ENCODE results near the gene ZNF830. TPM values are rescaled to one million over a fixed set of nuclear protein-coding genes. Genes with fewer than 3 reads are reported as not detected.
"Not testable (repeated sequence)": the region's sequence is repeated elsewhere in the genome, so short reads cannot be mapped to it uniquely, and the experiment has no call there.

The ZNF830 gene, protein sequence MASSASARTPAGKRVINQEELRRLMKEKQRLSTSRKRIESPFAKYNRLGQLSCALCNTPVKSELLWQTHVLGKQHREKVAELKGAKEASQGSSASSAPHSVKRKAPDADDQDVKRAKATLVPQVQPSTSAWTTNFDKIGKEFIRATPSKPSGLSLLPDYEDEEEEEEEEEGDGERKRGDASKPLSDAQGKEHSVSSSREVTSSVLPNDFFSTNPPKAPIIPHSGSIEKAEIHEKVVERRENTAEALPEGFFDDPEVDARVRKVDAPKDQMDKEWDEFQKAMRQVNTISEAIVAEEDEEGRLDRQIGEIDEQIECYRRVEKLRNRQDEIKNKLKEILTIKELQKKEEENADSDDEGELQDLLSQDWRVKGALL
- polyA plus RNA-seq (2012; ENCODE audit: insufficient read depth, insufficient read length), result 28.2 TPM

DNA sequence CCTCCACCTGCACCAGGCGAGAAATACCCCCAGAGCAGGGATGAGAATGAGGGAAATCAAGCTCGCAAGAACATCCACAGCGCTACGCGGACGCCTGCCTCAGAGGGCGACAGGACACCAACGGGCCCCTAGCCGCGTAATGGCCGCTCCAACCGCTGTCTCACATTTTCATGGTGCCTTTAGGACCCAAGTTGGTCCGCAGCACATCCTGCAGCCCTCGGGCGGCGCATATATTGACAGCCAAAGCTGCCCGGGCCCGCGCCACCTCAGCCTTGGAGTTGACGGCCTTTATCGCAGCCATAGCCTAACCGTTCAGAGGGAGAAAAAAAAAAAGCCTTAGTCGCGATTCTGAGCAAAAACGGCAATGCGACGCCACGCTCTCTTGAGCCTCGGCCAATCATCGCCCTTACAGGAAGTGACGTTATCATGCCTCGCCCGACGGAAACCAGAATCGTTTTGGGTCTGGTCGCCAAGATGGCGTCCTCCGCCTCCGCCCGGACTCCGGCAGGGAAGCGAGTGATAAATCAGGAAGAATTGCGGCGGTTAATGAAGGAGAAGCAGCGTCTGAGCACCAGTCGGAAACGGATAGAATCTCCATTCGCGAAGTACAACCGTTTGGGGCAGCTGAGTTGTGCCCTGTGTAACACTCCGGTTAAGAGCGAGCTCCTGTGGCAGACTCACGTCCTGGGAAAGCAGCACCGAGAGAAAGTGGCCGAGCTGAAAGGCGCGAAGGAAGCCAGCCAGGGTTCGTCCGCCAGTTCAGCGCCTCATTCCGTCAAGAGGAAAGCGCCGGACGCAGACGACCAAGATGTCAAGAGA, at the start of gene ZNF830, which contains the start of gene CCT6B:
ZNF830 (plus strand) TSS at position 448 of the 819 bp plus-strand sequence; CDS start at position 475, 27 bp downstream.
CCT6B (minus strand) TSS at position 368 of the 819 bp plus-strand sequence; CDS start at position 301, 67 bp downstream.
- peak within 1 kb of the TSS; percentile 83 for H3K4me3 ChIP-seq (ENCODE audit: low read length)
- DNase-seq (ENCODE audit: low read depth, low spot score), result peak; percentile 95

DNA sequence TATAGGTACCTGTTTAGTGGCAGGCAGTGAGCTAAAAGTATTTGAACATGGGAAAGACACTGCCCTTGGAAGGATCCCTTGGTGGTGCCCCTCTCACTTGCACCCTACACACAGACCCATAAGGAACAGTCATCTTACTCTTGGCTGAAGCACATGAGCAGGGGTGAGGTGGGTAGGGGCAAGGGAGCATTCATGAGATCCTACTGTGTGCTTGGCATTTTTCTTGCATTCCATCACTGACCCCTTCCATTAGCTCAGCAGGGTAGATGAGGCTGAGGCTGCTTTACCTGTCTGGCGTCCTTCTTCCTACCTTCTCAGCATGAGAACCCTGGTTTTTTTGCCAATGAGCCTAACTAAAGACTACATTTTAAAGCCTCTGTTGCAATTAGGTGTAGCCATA, 48.3 kb upstream of the ZNF830 start:
- H3K4me3 ChIP-seq (ENCODE audit: low read length), result no peak overlapping the region
- DNase-seq (ENCODE audit: low read depth, low spot score), result no peak

GRCh38 chr17:34916120-34916519, 45.2 kb upstream of the ZNF830 start:
- no peak overlapping the region for H3K4me3 ChIP-seq (ENCODE audit: low read length)
- no peak for DNase-seq (ENCODE audit: low read depth, low spot score)

DNA sequence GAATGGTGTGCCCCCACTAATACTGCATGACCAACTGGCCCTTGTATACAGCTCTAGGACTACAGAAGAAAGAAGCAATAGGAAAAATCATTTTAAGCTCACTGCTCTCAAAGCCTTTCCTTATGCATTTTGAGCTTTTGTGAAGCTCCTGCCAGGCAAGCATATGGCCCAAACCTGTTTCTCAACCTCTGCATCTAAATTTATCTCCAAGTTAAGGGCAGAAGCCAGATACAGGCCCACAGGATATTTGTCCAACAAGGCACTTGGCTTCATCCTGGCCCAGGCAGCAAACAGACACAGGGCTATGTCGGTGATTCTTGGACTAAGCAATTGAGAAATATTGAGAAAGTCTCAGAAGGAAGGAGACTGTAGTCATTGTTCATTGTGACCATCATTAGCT, 44.0 kb upstream of the ZNF830 start:
- no peak for DNase-seq (ENCODE audit: low read depth, low spot score)
- H3K4me3 ChIP-seq (ENCODE audit: low read length), result no peak overlapping the region

GRCh38 chr17:34920676-34921075, 40.7 kb upstream of the ZNF830 start:
- no peak for DNase-seq (ENCODE audit: low read depth, low spot score)
- no peak overlapping the region for H3K4me3 ChIP-seq (ENCODE audit: low read length)

DNA sequence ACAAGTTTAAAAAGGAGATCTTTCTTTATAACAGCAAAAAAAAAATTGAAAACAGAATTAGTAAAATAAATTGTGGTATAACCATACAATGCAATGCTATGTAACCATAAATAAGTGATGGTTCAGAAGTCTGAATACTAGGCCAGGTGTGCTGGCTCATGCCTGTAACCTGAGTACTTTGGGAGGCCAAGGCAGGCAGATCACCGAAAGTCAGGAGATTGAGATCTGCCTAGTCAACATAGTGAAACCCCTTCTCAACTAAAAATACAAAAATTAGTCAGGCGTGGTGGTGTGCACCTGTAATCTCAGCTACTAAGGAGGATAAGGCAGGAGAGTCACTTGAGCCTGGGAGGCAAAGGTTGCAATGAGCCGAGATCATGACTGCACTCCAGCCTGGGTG, 34.7 kb upstream of the ZNF830 start:
- no peak for DNase-seq (ENCODE audit: low read depth, low spot score)
- H3K4me3 ChIP-seq (ENCODE audit: low read length), result no peak overlapping the region

- no peak overlapping the region for H3K4me3 ChIP-seq (ENCODE audit: low read length)
- no peak for DNase-seq (ENCODE audit: low read depth, low spot score)
These were observed 31.1 kb upstream of the ZNF830 start for GRCh38 chr17:34930283-34930682.

- not testable (repeated sequence) for DNase-seq (ENCODE audit: low read depth, low spot score); H3K4me3 ChIP-seq (ENCODE audit: low read length)
These were observed 10.6 kb upstream of the ZNF830 start for GRCh38 chr17:34950780-34951179.

DNA sequence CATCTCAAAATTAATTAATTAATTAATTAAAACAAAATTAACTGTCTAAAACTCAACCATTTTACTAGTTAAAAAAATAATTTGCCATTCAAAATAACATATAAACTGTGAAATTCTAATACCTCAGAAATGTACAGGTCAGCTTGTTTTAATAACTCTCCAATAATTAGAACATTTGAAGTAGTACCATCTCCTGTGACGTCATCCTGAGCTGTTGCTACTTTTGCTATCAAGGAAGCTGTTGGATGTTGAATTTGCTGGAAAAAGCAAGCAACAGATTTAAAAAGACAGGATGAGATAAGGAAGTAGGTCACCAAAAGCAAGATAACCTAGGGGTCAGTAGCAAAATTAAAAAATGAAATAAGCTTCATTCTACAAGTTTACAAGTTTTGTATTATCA, 2.9 kb upstream of the ZNF830 start:
- H3K4me3 ChIP-seq (ENCODE audit: low read length), result no peak overlapping the region
- no peak for DNase-seq (ENCODE audit: low read depth, low spot score)

- no peak overlapping the region for H3K4me3 ChIP-seq (ENCODE audit: low read length)
- no peak for DNase-seq (ENCODE audit: low read depth, low spot score)
These were observed 12.8 kb downstream of the ZNF830 start for GRCh38 chr17:34974179-34974578.

DNA sequence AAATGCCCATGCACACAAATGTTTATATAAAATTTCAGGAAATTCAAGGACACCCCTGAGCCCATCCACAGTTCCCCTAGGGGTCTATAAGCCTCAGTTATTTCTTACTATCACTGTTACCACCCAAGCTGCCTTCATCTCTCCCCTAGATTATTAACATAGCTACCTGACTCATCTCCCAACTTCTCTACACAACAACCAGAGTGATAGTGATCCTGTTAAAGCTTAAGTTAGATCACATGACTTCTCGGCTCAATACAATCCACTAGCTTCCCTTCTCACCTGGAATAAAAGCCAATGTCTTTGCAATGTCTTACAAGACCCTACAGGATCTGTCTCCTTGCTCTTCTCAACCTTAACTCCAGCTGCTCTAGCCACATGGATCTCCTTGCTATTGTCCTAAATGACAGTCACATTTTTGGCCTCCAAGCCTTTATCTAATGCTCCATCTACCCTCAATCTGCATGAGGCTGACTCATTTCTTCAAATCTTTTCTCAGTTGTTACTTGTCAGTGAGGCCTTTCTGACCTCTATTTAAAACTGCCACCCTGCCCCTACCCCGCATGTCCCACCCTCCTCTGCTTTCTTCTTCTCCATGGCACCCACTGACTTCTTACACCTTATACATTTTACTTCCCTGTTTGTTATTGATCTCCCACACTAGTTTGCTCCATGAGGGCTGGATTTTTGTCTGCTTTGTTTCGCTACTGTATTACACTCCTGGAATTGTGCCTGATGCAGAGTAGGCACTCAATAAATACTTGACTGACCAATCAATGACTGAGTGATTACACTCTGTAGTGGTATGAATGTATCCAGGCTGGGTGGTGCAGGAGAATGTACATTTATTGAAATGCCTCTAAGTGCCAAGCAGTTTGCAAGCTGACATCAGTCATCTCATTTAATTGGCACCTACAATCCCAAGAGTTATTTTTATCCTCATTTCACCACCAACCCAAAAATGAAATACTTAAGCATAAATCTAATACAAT, 13.8 kb downstream of the ZNF830 start:
- DNase-seq (ENCODE audit: low read depth, low spot score), result no peak
- no peak overlapping the region for H3K4me3 ChIP-seq (ENCODE audit: low read length)

- H3K4me3 ChIP-seq (ENCODE audit: low read length), result no peak overlapping the region
- DNase-seq (ENCODE audit: low read depth, low spot score), result no peak
These were observed 17.8 kb downstream of the ZNF830 start for GRCh38 chr17:34979153-34979552.

DNA sequence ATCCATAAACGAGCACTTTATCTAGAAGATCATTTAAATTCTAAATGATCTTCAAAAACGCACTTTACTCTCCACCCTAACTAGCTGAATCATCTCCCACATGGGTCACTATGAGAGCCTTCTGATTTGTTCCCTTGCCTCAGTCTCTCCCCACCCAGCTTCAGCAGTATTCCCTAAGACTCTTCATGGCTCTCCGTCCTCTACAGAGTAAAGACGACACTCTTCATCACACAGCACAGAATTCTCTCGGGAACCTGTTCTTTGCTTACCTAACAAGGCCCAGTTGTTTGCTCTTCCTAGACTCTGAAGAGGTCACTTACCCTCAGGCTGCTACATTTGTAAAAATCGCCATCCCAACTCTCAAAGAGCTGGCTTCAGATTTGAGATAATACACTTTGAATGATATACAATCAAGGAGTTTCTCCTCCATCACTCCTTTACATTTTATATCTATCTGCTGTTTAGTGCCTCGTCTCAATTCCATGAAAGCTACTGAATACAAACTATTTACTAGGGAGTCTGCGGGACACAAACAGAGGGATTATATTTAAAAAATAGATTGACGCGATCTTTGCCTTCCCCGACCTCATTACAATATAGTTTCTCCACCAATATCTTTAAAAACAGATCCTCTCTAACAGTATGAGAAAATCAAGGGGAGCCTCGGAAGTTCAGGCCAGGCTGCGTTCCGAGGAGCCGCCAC, 18.5 kb downstream of the ZNF830 start:
- DNase-seq (ENCODE audit: low read depth, low spot score), result no peak
- H3K4me3 ChIP-seq (ENCODE audit: low read length), result peak overlapping the region; percentile 85

DNA sequence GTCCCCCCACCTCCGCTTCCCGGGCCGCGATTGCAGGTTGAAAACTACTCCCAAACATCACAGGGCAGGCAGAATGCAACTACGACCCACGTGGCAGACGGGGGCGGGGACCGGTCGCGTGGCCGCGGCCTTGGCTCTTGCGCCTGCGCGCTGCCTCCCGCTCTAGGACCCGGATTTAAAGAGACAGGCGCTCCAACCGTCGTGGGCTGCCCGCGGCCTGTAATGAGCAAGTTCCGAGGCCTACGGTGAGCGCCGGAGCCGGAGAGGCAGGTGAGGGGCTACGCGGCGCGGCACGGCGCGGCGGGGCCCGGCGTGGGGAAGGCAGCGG, 19.0 kb downstream of the ZNF830 start, which contains the start of gene LIG3:
LIG3 (plus strand) TSS at position 160 of the 328 bp plus-strand sequence. CDS start 2,494 bp downstream, outside the sequence.
- peak; percentile 92 for DNase-seq (ENCODE audit: low read depth, low spot score)
- H3K4me3 ChIP-seq (ENCODE audit: low read length), result peak within 1 kb of the TSS; percentile 85

DNA sequence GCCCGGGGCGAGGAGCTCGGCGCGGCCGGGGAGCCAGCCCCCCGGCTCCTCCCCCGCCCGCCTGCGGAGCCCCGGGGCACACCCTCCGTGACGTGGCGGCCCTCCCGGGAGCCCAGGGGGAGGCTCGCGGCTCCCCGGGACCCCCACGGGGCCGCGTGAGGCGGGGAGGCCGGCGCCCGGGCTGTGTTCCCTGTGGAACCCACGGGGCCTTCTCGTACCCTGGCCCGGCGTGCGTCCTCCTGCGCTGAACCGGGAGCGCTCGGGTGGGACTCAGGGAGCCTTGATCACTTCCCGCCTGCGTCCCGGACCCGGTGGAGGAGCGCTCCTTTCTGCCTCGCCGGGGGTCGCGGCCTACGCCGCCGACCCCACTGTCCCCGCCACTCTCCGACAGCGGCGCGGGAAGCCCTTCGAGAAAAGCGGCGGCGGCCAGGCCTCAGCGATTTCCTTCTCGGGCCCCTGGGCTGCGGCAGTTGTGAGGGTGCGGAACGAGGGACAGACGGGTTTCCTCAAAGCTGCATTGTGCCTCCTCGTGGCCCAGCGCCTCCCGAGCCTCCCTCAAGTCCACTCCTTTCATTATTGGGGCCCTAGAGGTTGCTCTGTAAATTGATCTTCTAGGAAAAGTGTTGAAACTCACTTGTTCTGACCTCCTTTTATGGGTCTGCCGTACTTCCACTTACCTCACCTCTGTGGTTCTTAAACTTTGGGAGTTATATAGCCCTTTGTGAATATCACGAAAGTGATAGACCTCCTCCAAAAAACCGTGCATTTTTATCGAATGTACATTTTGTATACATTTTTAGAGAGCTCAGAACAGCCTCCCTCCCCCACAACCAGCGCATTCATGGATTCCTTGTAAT, 19.6 kb downstream of the ZNF830 start:
- DNase-seq (ENCODE audit: low read depth, low spot score), result no peak
- H3K4me3 ChIP-seq (ENCODE audit: low read length), result peak overlapping the region; percentile 85

GRCh38 chr17:34981538-34982241, 20.4 kb downstream of the ZNF830 start:
- peak overlapping the region; percentile 85 for H3K4me3 ChIP-seq (ENCODE audit: low read length)
- no peak for DNase-seq (ENCODE audit: low read depth, low spot score)

DNA sequence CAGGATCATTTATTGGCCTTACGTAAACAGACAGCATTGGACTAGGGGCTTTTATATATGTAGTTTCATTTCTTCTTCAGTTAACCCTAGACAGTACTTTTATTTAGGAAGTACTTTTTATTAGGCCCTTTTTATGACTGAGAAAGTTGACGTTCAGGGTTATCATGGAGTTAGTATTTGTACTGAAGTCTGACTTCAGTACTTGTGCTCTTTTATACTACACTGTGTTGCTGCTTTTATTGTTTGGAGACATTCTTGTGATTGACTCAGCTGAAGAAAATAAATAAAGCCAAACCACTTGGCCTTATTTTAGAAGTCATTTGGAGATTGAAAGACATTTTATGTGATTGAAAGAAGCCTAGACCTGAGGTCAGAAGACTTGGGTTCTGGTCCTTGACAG, 25.9 kb downstream of the ZNF830 start:
- DNase-seq (ENCODE audit: low read depth, low spot score), result no peak
- no peak overlapping the region for H3K4me3 ChIP-seq (ENCODE audit: low read length)
